Superior temporal gyrus (tissue), 1 donor: ENCODE results near the gene TOM1.
A peak's percentile ranks its signal among the peaks of the same experiment; 100 is the strongest.

Experiments
- DNase-seq: peaks from one replicate; pipeline ENCODE4 v3.0.0-alpha.2; 2016; ENCODE audit errors: extremely low spot score

The TOM1 gene

GRCh38 chr22:35369996-35370395 is 70.3 kb downstream of the TOM1 start:
- no peak for DNase-seq

GRCh38 chr22:35373781-35374180 is 74.1 kb downstream of the TOM1 start:
- peak; percentile 50 for DNase-seq

- no peak for DNase-seq
These were observed 75.3 kb downstream of the TOM1 start for GRCh38 chr22:35375031-35375430.

GRCh38 chr22:35375526-35375925 is 75.8 kb downstream of the TOM1 start:
- no peak for DNase-seq

GRCh38 chr22:35376728-35377472 is 77.2 kb downstream of the TOM1 start:
- peak; percentile 86 for DNase-seq

- DNase-seq: no peak
These were observed 78.0 kb downstream of the TOM1 start for GRCh38 chr22:35377735-35378134.

GRCh38 chr22:35378621-35379020 is 78.9 kb downstream of the TOM1 start:
- DNase-seq: no peak

GRCh38 chr22:35379146-35379993 is 79.7 kb downstream of the TOM1 start:
- DNase-seq: no peak

DNA sequence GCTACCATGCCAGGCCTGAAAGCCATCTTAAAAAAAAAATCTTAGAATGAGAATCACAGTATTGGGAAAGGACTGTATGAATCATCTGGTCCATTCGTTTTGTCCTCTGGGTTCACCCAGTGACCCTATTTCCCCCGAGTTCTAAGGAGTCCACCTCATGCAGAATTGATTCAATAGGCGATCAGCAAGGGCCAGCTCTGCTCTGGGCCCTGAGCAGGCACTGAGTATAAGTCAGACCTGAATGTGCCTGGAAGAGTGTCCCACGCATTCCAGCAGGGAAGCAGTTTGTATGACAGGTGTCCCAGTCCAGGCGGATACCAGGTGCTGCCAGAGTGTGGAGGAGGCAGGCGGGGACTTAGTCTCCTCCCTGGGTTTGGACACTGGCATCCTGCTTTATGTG is 80.3 kb downstream of the TOM1 start:
- DNase-seq: no peak

DNA sequence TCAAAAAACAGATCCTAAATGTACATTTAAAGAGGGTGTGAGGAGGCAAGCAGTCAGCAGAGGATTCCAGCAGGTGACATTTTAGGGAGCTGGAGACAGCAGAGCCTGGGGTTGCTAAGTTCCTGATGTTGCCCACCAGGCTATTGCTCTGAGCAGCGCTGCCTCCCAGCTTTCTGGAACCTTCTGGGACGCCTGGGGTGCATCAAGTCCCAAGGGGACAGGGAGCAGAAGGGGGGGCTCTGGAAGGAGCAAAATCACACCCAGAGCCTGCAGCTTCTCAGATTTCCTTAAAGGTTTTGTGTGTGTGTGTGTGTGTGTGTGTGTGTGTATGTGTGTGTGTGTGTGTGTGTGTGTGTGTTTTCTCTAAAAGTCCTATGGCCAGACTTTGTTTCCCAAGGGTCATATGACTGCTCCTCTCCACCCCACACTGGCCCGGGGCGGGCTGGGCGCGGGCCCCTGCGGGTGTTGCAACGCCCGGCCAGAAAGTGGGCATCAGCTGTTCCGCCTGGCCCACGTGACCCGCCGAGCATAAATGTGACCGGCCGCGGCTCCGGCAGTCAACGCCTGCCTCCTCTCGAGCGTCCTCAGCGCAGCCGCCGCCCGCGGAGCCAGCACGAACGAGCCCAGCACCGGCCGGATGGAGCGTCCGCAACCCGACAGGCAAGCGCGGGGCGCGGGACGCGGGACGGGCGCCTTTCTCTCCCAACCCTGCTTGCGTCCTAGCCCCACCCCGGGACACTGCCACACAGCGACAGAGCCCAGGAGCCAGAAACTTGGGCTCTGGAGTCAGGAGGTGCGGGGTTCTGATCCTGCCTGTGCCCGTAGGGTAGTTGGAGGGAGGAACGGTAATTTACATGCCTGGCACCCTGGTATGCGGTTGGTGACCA is 81.1 kb downstream of the TOM1 start, which contains the start of gene HMOX1:
TSS of gene HMOX1 (plus strand) at position 560 of the 887 bp plus-strand sequence. CDS start at position 638, 78 bp downstream.
- peak; percentile 78 for DNase-seq

DNA sequence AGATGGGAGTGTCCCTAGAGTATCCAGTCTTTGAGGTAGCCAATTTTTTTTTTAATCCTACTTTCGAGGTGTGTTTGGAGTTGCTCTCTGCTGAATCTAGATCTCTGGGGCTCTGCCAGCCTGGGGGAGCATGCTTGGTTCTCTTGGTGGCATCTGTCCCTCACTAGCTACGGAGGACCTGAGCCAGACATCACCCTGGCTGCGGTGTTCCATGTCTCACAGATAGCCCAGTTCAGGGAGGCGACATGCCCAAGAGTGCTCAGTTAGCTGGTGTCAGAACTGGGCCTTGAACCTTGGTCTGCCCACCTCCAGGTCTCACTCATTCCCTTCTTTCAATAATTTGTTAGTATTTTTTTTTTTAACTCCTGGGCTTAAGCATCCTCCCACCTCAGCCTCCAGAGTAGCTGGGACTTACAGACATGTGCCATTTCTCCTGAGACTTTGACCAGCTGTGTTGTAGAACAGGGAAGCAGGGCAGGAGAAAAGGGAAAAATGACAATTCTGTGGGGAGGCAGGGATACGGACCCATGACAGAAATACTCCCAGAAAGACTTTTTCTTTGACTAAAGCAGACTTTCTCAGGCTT is 81.8 kb downstream of the TOM1 start:
- no peak for DNase-seq

DNA sequence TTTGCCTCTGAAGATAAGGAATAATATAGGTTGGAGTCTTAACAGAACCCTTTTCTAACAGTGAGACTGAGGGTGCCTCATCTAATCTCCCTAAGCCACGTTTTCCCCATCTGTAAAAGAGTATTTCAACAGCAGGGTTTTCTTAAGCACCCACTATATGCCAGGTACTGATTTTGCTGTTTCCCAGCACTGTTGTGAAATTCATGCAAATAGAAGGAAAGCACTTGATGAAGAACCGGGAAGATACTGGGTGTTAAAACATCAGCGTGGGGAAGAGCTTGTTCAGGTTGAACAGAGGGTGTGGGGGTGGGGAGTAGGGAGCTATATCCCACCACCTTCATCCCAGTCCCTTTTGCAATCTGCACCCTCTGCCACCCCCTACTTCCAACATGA is 84.0 kb downstream of the TOM1 start:
- no peak for DNase-seq

DNA sequence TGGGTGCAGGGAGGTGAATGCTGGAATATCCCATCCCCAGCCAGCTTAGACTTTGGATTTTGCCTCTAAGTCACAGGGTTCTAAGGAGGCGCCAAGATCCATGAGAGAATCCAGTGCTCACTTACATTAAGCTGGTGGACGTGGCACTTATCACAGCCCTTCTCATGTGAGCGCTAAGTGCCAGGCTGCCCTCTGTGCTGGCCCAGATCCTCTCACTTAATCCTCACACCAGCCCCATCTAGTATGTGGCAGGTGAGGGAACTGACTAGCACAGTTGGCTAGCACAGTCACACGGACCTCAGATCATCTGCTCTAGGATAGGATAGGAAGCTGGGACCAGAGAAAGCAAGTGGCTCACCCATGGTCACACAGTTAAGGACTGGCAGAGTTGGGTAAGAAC is 84.8 kb downstream of the TOM1 start:
- DNase-seq: no peak

DNA sequence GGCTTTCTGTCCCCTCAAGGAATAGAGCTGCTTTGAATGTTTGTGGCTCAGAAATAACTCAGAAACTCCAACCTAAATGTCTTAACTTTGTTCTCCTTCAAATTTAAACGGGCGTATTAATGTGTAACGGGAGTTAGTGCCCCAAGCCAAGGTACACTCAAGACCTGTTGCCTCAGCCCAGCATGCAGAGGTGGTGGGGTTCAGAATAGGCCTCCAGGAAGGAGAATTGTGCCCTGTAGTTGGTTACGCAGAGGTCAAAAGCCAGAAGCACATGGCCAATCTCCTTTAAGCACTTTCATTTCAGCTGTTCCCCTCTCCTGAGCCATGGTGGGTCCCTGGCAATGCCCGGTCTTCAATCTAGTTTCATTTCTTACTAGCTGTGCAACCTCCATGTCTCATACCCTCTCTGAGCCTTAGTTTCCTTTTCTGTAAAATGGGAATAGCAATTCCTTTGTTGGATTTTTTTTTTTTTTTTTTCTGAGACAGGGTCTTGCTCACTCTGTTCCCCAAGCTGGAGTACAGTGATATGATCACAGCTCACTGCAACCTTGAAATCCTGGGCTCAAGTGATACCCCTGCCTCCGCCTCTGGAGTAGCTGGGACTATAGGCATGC is 85.4 kb downstream of the TOM1 start:
- no peak for DNase-seq

GRCh38 chr22:35386670-35387288 is 87.1 kb downstream of the TOM1 start:
- DNase-seq: no peak

GRCh38 chr22:35390933-35391332 is 91.2 kb downstream of the TOM1 start:
- no peak for DNase-seq

DNA sequence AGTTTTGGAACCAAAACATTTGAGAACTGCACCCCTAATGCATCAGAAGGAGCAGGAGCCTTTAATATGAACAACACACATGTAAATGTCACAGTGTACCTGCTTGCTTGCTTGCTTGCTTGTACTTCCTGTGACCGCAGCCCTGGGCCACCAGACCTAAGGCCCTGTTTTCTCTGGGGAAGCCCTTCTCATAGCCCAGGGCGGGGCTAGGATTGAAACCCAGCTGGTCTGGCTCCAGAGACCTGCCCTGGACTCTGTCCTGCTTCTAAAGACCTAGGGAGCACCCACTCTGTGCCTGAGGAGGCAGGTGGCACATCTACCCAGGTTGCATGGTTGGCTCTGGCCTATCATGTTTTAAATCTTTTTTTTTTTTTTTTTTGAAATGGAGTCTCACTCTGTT is 92.7 kb downstream of the TOM1 start:
- no peak for DNase-seq

GRCh38 chr22:35393116-35394010 is 93.7 kb downstream of the TOM1 start:
- DNase-seq: no peak

- DNase-seq: no peak
These were observed 94.3 kb downstream of the TOM1 start for GRCh38 chr22:35394011-35394312.
